SJCRH30 (cell line): ENCODE results near the gene HSPA12B. TPM values are rescaled to one million over a fixed set of nuclear protein-coding genes. Genes with fewer than 3 reads are reported as not detected.

Source experiments
- DNase-seq, 2 experiments: peaks; one replicate each; pipeline ENCODE4 v3.0.0-alpha.2; 2015 to 2020
- H3K27ac ChIP-seq: fragments of 250-450 bp; sonication (Bioruptor Pico); 2 replicates; pipeline ENCODE4 v1.5.1; 2020; ENCODE audit warnings: mild to moderate bottlenecking, moderate library complexity
- H3K27me3 ChIP-seq: fragments of 250-450 bp; sonication (Bioruptor Pico); 2 replicates; pipeline ENCODE4 v1.5.1; 2020; ENCODE audit warnings: mild to moderate bottlenecking, moderate library complexity
- H3K36me3 ChIP-seq: fragments of 250-450 bp; sonication (Bioruptor Pico); 2 replicates; pipeline ENCODE4 v1.5.1; 2020; ENCODE audit warnings: mild to moderate bottlenecking, moderate library complexity
- H3K4me1 ChIP-seq: fragments of 250-450 bp; sonication (Bioruptor Pico); 2 replicates; pipeline ENCODE4 v1.5.1; 2020; ENCODE audit warnings: mild to moderate bottlenecking, moderate library complexity
- H3K4me3 ChIP-seq: fragments of 250-450 bp; sonication (Bioruptor Pico); 2 replicates; pipeline ENCODE4 v1.5.1; 2020; ENCODE audit warnings: mild to moderate bottlenecking, moderate library complexity
- H3K9me3 ChIP-seq: fragments of 250-450 bp; sonication (Bioruptor Pico); replicated peaks from 2 replicates; pipeline ENCODE4 v1.5.1; 2020; ENCODE audit warnings: mild to moderate bottlenecking, moderate library complexity
- total RNA-seq: library from RNA; depleted of rRNA; stranded (reverse); fragments of >200 nt; shearing (Covaris generic); gene quantifications from 2 replicates; pipeline ENCODE4 v1.2.3, GENCODE V29; 2014; rRNA removed

Gene HSPA12B
- not detected in 2 replicates for total RNA-seq

- H3K4me1 ChIP-seq: peaks cover 4% of the 10 kb centered on the region; the same call in 1 of the 2 replicates
- no peak for DNase-seq
- no peaks in the 10 kb centered on the region for H3K36me3 ChIP-seq
- no peak within 1 kb of the TSS for H3K4me3 ChIP-seq
- no peaks in the 10 kb centered on the region for H3K27me3 ChIP-seq
- H3K27ac ChIP-seq: no peak within 1 kb of the TSS
- H3K9me3 ChIP-seq: no peaks in the 10 kb centered on the region
These were observed at the start of gene HSPA12B for GRCh38 chr20:3732327-3733118. Gene HSPA12B (plus strand): TSS chr20:3732685. CDS start chr20:3738675, 5,990 bp downstream.

GRCh38 chr20:3685341-3685740, 47.1 kb upstream of the HSPA12B start:
- Histone ChIP-seq H3K4me1 (peaks cover 20% of the 10 kb centered on the region), H3K4me3 (no peak overlapping the region), H3K36me3 (no peaks in the 10 kb centered on the region), H3K27me3 (no peaks in the 10 kb centered on the region), H3K9me3 (no peaks in the 10 kb centered on the region), H3K27ac (no peak overlapping the region)
- no peak for DNase-seq

GRCh38 chr20:3686421-3686820, 46.1 kb upstream of the HSPA12B start:
- DNase-seq: peak in 1 of 2 experiments; percentile 43
- Histone ChIP-seq H3K4me3 (no peak overlapping the region), H3K9me3 (no peaks in the 10 kb centered on the region), H3K27me3 (no peaks in the 10 kb centered on the region), H3K4me1 (peaks cover 16% of the 10 kb centered on the region), H3K36me3 (no peaks in the 10 kb centered on the region), H3K27ac (peak overlapping the region; percentile 19; the same call in 1 of the 2 replicates)

- no peak overlapping the region for H3K4me3 ChIP-seq
- no peaks in the 10 kb centered on the region for H3K36me3 ChIP-seq
- H3K4me1 ChIP-seq: peaks cover 16% of the 10 kb centered on the region
- DNase-seq: peak; percentile 41 to 62
- H3K9me3 ChIP-seq: no peaks in the 10 kb centered on the region
- H3K27ac ChIP-seq: peak overlapping the region; percentile 19; the same call in 1 of the 2 replicates
- no peaks in the 10 kb centered on the region for H3K27me3 ChIP-seq
These were observed 45.6 kb upstream of the HSPA12B start for GRCh38 chr20:3686867-3687321.

GRCh38 chr20:3687655-3688054, 44.8 kb upstream of the HSPA12B start:
- peak in 1 of 2 experiments; percentile 56 for DNase-seq
- Histone ChIP-seq H3K27me3 (no peaks in the 10 kb centered on the region), H3K36me3 (no peaks in the 10 kb centered on the region), H3K4me3 (no peak overlapping the region), H3K4me1 (peaks cover 16% of the 10 kb centered on the region), H3K9me3 (no peaks in the 10 kb centered on the region), H3K27ac (no peak overlapping the region)

GRCh38 chr20:3689978-3690377, 42.5 kb upstream of the HSPA12B start:
- Histone ChIP-seq H3K4me3 (no peak overlapping the region), H3K4me1 (peaks cover 16% of the 10 kb centered on the region), H3K9me3 (no peaks in the 10 kb centered on the region), H3K27me3 (no peaks in the 10 kb centered on the region), H3K36me3 (no peaks in the 10 kb centered on the region), H3K27ac (no peak overlapping the region)
- no peak for DNase-seq

GRCh38 chr20:3690413-3690812, 42.1 kb upstream of the HSPA12B start:
- Histone ChIP-seq H3K36me3 (no peaks in the 10 kb centered on the region), H3K4me3 (no peak overlapping the region)
- DNase-seq: no peak

GRCh38 chr20:3691306-3691705, 41.2 kb upstream of the HSPA12B start:
- Histone ChIP-seq H3K9me3 (no peaks in the 10 kb centered on the region; the same call in 1 of the 2 replicates), H3K27me3 (no peaks in the 10 kb centered on the region), H3K4me1 (peaks cover 13% of the 10 kb centered on the region), H3K36me3 (no peaks in the 10 kb centered on the region), H3K4me3 (no peak overlapping the region), H3K27ac (no peak overlapping the region)
- DNase-seq: no peak

More at GRCh38 chr20:3690413-3690812, 42.1 kb upstream of the HSPA12B start:
- Histone ChIP-seq H3K9me3 (no peaks in the 10 kb centered on the region), H3K4me1 (peaks cover 16% of the 10 kb centered on the region), H3K27ac (no peak overlapping the region), H3K27me3 (no peaks in the 10 kb centered on the region)

GRCh38 chr20:3691897-3692296, 40.6 kb upstream of the HSPA12B start:
- Histone ChIP-seq H3K36me3 (no peaks in the 10 kb centered on the region), H3K27me3 (no peaks in the 10 kb centered on the region), H3K27ac (no peak overlapping the region), H3K4me3 (no peak overlapping the region), H3K9me3 (no peaks in the 10 kb centered on the region; the same call in 1 of the 2 replicates), H3K4me1 (peaks cover 7% of the 10 kb centered on the region)
- DNase-seq: no peak

GRCh38 chr20:3692706-3693294, 39.7 kb upstream of the HSPA12B start:
- H3K9me3 ChIP-seq: no peaks in the 10 kb centered on the region; the same call in 1 of the 2 replicates
- peaks cover 3% of the 10 kb centered on the region for H3K4me1 ChIP-seq
- H3K27ac ChIP-seq: no peak overlapping the region
- DNase-seq: no peak
- H3K36me3 ChIP-seq: no peaks in the 10 kb centered on the region
- H3K27me3 ChIP-seq: no peaks in the 10 kb centered on the region
- no peak overlapping the region for H3K4me3 ChIP-seq

- H3K36me3 ChIP-seq: no peaks in the 10 kb centered on the region
- no peaks in the 10 kb centered on the region; the same call in 1 of the 2 replicates for H3K9me3 ChIP-seq
- H3K27me3 ChIP-seq: no peaks in the 10 kb centered on the region
- DNase-seq: no peak
- no peak overlapping the region for H3K4me3 ChIP-seq
- peaks cover 8% of the 10 kb centered on the region for H3K4me1 ChIP-seq
- H3K27ac ChIP-seq: no peak overlapping the region
These were observed 39.1 kb upstream of the HSPA12B start for GRCh38 chr20:3693376-3693775.

GRCh38 chr20:3694864-3695263, 37.6 kb upstream of the HSPA12B start:
- no peaks in the 10 kb centered on the region for H3K27me3 ChIP-seq
- no peaks in the 10 kb centered on the region for H3K36me3 ChIP-seq
- no peak for DNase-seq
- H3K4me3 ChIP-seq: no peak overlapping the region
- H3K9me3 ChIP-seq: no peaks in the 10 kb centered on the region; the same call in 1 of the 2 replicates
- no peak overlapping the region for H3K27ac ChIP-seq
- H3K4me1 ChIP-seq: peaks cover 18% of the 10 kb centered on the region

- Histone ChIP-seq H3K27me3 (no peaks in the 10 kb centered on the region), H3K4me1 (peaks cover 18% of the 10 kb centered on the region), H3K27ac (no peak overlapping the region), H3K36me3 (no peaks in the 10 kb centered on the region), H3K4me3 (no peak overlapping the region), H3K9me3 (no peaks in the 10 kb centered on the region; the same call in 1 of the 2 replicates)
- DNase-seq: peak in 1 of 2 experiments; percentile 46
These were observed 36.3 kb upstream of the HSPA12B start for GRCh38 chr20:3696200-3696599.

- H3K4me3 ChIP-seq: no peak overlapping the region
- H3K36me3 ChIP-seq: no peaks in the 10 kb centered on the region
- no peaks in the 10 kb centered on the region; the same call in 1 of the 2 replicates for H3K9me3 ChIP-seq
- peaks cover 18% of the 10 kb centered on the region for H3K4me1 ChIP-seq
- no peak overlapping the region for H3K27ac ChIP-seq
- H3K27me3 ChIP-seq: no peaks in the 10 kb centered on the region
- DNase-seq: no peak
These were observed 35.5 kb upstream of the HSPA12B start for GRCh38 chr20:3696745-3697587.
